H1 (cell line): Measurements from ENCODE around the gene TBCD. TPM values are rescaled to one million over a fixed set of nuclear protein-coding genes. Genes with fewer than 3 reads are reported as not detected.

Experiments used
- CTCF ChIA-PET: fragments of 300-600 bp; sonication (Branson Sonifier 250); formaldehyde crosslinking; loops from one replicate; lab custom pipeline; 2021; ENCODE audit not compliant: partially characterized antibody; lab: Charles Lee
- POLR2A ChIA-PET: fragments of 300-600 bp; sonication (Branson Sonifier 250); formaldehyde crosslinking; loops from one replicate; lab custom pipeline; 2021; ENCODE audit warnings: inconsistent platforms; ENCODE audit not compliant: partially characterized antibody; lab: Charles Lee
- DNase-seq, 2 experiments: peaks; one replicate each; pipeline versions ENCODE4 v3.0.0 to v3.0.0-alpha.2; 2010 to 2022; ENCODE audit warnings: low spot score in 2 of 2, low read depth in 1 of 2, mixed read lengths in 1 of 2
- FAIRE-seq: peaks from 2 replicates; lab custom pipeline; 2011; peaks lifted over from hg19 to GRCh38; lab: Jason Lieb, UNC
- H2AFZ ChIP-seq: 2 replicates; pipeline ENCODE4 v1.8.1; 2012; ENCODE audit warnings: low read length, inconsistent platforms
- H2AK5ac ChIP-seq: 2 replicates; pipeline ENCODE4 v1.6.1; 2013; ENCODE audit warnings: low read depth, low read length
- H2BK120ac ChIP-seq: replicated peaks from 2 replicates; pipeline ENCODE3; 2013; ENCODE audit warnings: low read depth, low read length, inconsistent platforms
- H2BK12ac ChIP-seq: 2 replicates; pipeline ENCODE4 v1.6.1; 2013; ENCODE audit warnings: low read depth, low read length
- H2BK15ac ChIP-seq: 2 replicates; pipeline ENCODE4 v1.6.1; 2013; ENCODE audit warnings: low read length
- H2BK20ac ChIP-seq: 2 replicates; pipeline ENCODE4 v1.6.1; 2013; ENCODE audit warnings: low read length
- H2BK5ac ChIP-seq: 2 replicates; pipeline ENCODE4 v1.6.1; 2013; ENCODE audit warnings: low read depth, low read length
- H3K14ac ChIP-seq: 2 replicates; pipeline ENCODE4 v1.6.1; 2013; ENCODE audit warnings: inconsistent platforms; ENCODE audit not compliant: insufficient read length
- H3K18ac ChIP-seq: 2 replicates; pipeline ENCODE4 v1.6.1; 2013; ENCODE audit warnings: low read length; ENCODE audit errors: extremely low read depth
- H3K23ac ChIP-seq: 2 replicates; pipeline ENCODE4 v1.6.1; 2013; ENCODE audit warnings: inconsistent platforms; ENCODE audit not compliant: insufficient read length
- H3K23me2 ChIP-seq: 2 replicates; pipeline ENCODE4 v1.6.1; 2013; ENCODE audit warnings: low read depth, low read length
- H3K27ac ChIP-seq: 2 replicates; pipeline ENCODE4 v1.6.1; 2011; ENCODE audit warnings: low read depth, low read length, inconsistent platforms
- H3K27me3 ChIP-seq, 4 experiments: replicated peaks in 1 of 4; 1 replicate in 1 of 4; 2 replicates in 3 of 4; pipeline versions ENCODE4 v1.6.1 to v1.8.1; 2011 to 2013; ENCODE audit warnings: low read length in 3 of 4, mild to moderate bottlenecking in 3 of 4, inconsistent platforms in 2 of 4, mixed read lengths in 2 of 4, moderate library complexity in 1 of 4; ENCODE audit not compliant: control insufficient read depth in 3 of 4, insufficient read depth in 3 of 4; ENCODE audit errors: extremely low read depth in 1 of 4
- H3K36me3 ChIP-seq, 4 experiments: 2 replicates each; pipeline versions ENCODE4 v1.6.1 to v1.8.1; 2011 to 2013; ENCODE audit warnings: mild to moderate bottlenecking in 4 of 4, low read length in 3 of 4, moderate library complexity in 2 of 4, control low read depth in 1 of 4, inconsistent platforms in 1 of 4; ENCODE audit not compliant: insufficient read depth in 4 of 4, control insufficient read depth in 2 of 4
- H3K4ac ChIP-seq: replicated peaks from 2 replicates; pipeline ENCODE3; 2013; ENCODE audit warnings: low read length, low read depth, mixed read lengths, inconsistent platforms; ENCODE audit not compliant: insufficient read length
- H3K4me1 ChIP-seq, 4 experiments: replicated peaks in 1 of 4; 1 replicate in 1 of 4; 2 replicates in 3 of 4; pipeline versions ENCODE4 v1.6.1 to v1.8.1; 2011 to 2013; ENCODE audit warnings: low read length in 3 of 4, inconsistent platforms in 2 of 4, mixed read lengths in 1 of 4; ENCODE audit not compliant: insufficient read depth in 4 of 4, control insufficient read depth in 3 of 4
- H3K4me2 ChIP-seq, 2 experiments: 2 replicates each; pipeline versions ENCODE4 v1.6.1 to v1.8.1; 2011 to 2013; ENCODE audit warnings: low read depth in 2 of 2, low read length in 2 of 2, control low read depth in 1 of 2, inconsistent platforms in 1 of 2, mild to moderate bottlenecking in 1 of 2; ENCODE audit not compliant: insufficient read depth in 1 of 2
- H3K4me3 ChIP-seq, 4 experiments: fragments of 200-600, 300-600 bp in 1 of 4; sonication (generic), shearing (Covaris generic), sonication (Bioruptor Twin) in 1 of 4; 2 replicates each; pipeline versions ENCODE4 v1.5.1 to v1.8.1; 2011 to 2016; ENCODE audit warnings: low read length in 4 of 4, low read depth in 3 of 4, control low read depth in 2 of 4, inconsistent platforms in 2 of 4, mild to moderate bottlenecking in 2 of 4, mixed read lengths in 1 of 4, moderate library complexity in 1 of 4; ENCODE audit not compliant: insufficient read depth in 2 of 4; ENCODE audit errors: extremely low read depth in 1 of 4
- H3K56ac ChIP-seq: replicated peaks from 2 replicates; pipeline ENCODE3; 2013; ENCODE audit warnings: low read depth, mild to moderate bottlenecking, mixed read lengths, low read length, inconsistent platforms; ENCODE audit not compliant: insufficient read length
- H3K79me1 ChIP-seq: 2 replicates; pipeline ENCODE4 v1.6.1; 2013; ENCODE audit warnings: low read depth, low read length, control low read depth
- H3K79me2 ChIP-seq, 2 experiments: 2 replicates each; pipeline versions ENCODE4 v1.6.1 to v1.8.1; 2012 to 2013; ENCODE audit warnings: low read length in 2 of 2, mild to moderate bottlenecking in 2 of 2, inconsistent platforms in 1 of 2; ENCODE audit not compliant: insufficient read depth in 2 of 2, control insufficient read depth in 1 of 2
- H3K9ac ChIP-seq, 4 experiments: replicated peaks in 1 of 4; 1 replicate in 1 of 4; 2 replicates in 3 of 4; pipeline versions ENCODE4 v1.6.1 to v1.8.1; 2011 to 2013; ENCODE audit warnings: low read depth in 3 of 4, low read length in 3 of 4, control low read depth in 2 of 4, mild to moderate bottlenecking in 2 of 4, moderate library complexity in 2 of 4, inconsistent platforms in 1 of 4; ENCODE audit errors: extremely low read depth in 1 of 4
- H3K9me3 ChIP-seq, 2 experiments: 2 replicates each; pipeline versions ENCODE4 v1.6.1 to v1.8.1; 2012 to 2013; ENCODE audit warnings: mild to moderate bottlenecking in 2 of 2, moderate library complexity in 2 of 2, control low read depth in 1 of 2, inconsistent platforms in 1 of 2, low read depth in 1 of 2, low read length in 1 of 2, mixed read lengths in 1 of 2; ENCODE audit not compliant: insufficient read depth in 2 of 2
- H4K20me1 ChIP-seq, 2 experiments: replicated peaks in 1 of 2; 2 replicates each; pipeline versions ENCODE3 to v1.8.1; 2011 to 2013; ENCODE audit warnings: inconsistent platforms in 2 of 2, low read length in 2 of 2, mild to moderate bottlenecking in 1 of 2; ENCODE audit not compliant: insufficient read depth in 2 of 2, control insufficient read depth in 1 of 2
- H4K5ac ChIP-seq: 2 replicates; pipeline ENCODE4 v1.6.1; 2013; ENCODE audit warnings: low read length, low read depth, mixed read lengths, inconsistent platforms; ENCODE audit not compliant: insufficient read length
- H4K8ac ChIP-seq: 2 replicates; pipeline ENCODE4 v1.8.0; 2013; ENCODE audit warnings: mild to moderate bottlenecking, moderate library complexity, low read length, inconsistent platforms; ENCODE audit not compliant: insufficient read depth; ENCODE audit errors: extremely low read depth
- H4K91ac ChIP-seq: replicated peaks from 2 replicates; pipeline ENCODE3; 2013; ENCODE audit warnings: low read length, mixed read lengths, inconsistent platforms; ENCODE audit not compliant: insufficient read length
- ATF3 ChIP-seq: IDR thresholded peaks from 2 replicates; pipeline ENCODE4 v1.6.1; 2011; ENCODE audit warnings: low read depth, mild to moderate bottlenecking, low read length; ENCODE audit not compliant: insufficient read depth
- BACH1 ChIP-seq: IDR thresholded peaks from 2 replicates; pipeline ENCODE4 v1.6.1; 2012; ENCODE audit warnings: low read length, improper control_type of control experiment
- BRCA1 ChIP-seq: IDR thresholded peaks from 2 replicates; pipeline ENCODE4 v1.6.1; 2012; ENCODE audit warnings: low read depth, low read length, improper control_type of control experiment
- CHD1 ChIP-seq: IDR thresholded peaks from 2 replicates; pipeline ENCODE4 v1.6.1; 2012; ENCODE audit warnings: low read depth, low read length, improper control_type of control experiment
- EP300 ChIP-seq, 2 experiments: IDR thresholded peaks; 1 replicate in 1 of 2; 2 replicates in 1 of 2; pipeline ENCODE4 v1.6.1; 2011 to 2012; ENCODE audit warnings: low read depth in 2 of 2, low read length in 2 of 2, mild to moderate bottlenecking in 2 of 2, borderline replicate concordance in 1 of 2, inconsistent platforms in 1 of 2, moderate library complexity in 1 of 2
- JUN ChIP-seq: IDR thresholded peaks from 2 replicates; pipeline ENCODE4 v1.6.1; 2011; ENCODE audit warnings: low read depth, mild to moderate bottlenecking, improper control_type of control experiment, low read length
- MAX ChIP-seq: IDR thresholded peaks from 2 replicates; pipeline ENCODE4 v1.6.1; 2012; ENCODE audit warnings: inconsistent platforms
- POU5F1 ChIP-seq: IDR thresholded peaks from 2 replicates; pipeline ENCODE4 v1.6.1; 2011; ENCODE audit warnings: low read depth, mild to moderate bottlenecking, low read length, moderate library complexity
- SIX5 ChIP-seq: IDR thresholded peaks from 2 replicates; pipeline ENCODE4 v1.6.1; 2011; ENCODE audit warnings: mild to moderate bottlenecking, low read depth, low read length
- SP1 ChIP-seq: IDR thresholded peaks from 2 replicates; pipeline ENCODE4 v1.6.1; 2011; ENCODE audit warnings: low read depth, low read length
- SP2 ChIP-seq: IDR thresholded peaks from 2 replicates; pipeline ENCODE4 v1.6.1; 2012; ENCODE audit warnings: mild to moderate bottlenecking, low read length, inconsistent platforms
- SP4 ChIP-seq: IDR thresholded peaks from 2 replicates; pipeline ENCODE4 v1.6.1; 2012; ENCODE audit warnings: low read length, inconsistent platforms
- SRF ChIP-seq: IDR thresholded peaks from 2 replicates; pipeline ENCODE4 v1.6.1; 2011; ENCODE audit warnings: mild to moderate bottlenecking, low read depth, low read length, moderate library complexity
- YY1 ChIP-seq: IDR thresholded peaks from 2 replicates; pipeline ENCODE4 v1.6.1; 2011; ENCODE audit warnings: low read depth, mild to moderate bottlenecking, low read length
- WGBS, 2 experiments: shearing (Covaris generic) in 1 of 2; methylation state at CpG; one replicate each; pipeline versions ENCODE4 v1.1.6 to v1.1.7; 2013 to 2015; ENCODE audit warnings: low lambda C conversion rate in 2 of 2, mixed read lengths in 2 of 2, inconsistent platforms in 1 of 2, low coverage in 1 of 2, missing lambda C conversion rate in 1 of 2; ENCODE audit not compliant: insufficient replicate concordance in 2 of 2, insufficient coverage in 1 of 2, insufficient read length in 1 of 2; ENCODE audit errors: extremely low coverage in 1 of 2, missing lambda C conversion rate in 1 of 2; 5-methylcytosine and 5-hydroxymethylcytosine counted together
- polyA plus RNA-seq, 7 experiments: library from polyadenylated mRNA; depleted of rRNA in 3 of 7; stranded (reverse) in 5 of 7; unstranded in 2 of 7; fragments of >200 nt in 5 of 7; fragments of 200-250 nt in 2 of 7; gene quantifications; 1 replicate in 5 of 7; 2 replicates in 1 of 7; 4 replicates in 1 of 7; pipeline versions ENCODE4 v1.2.1 to v1.2.3, GENCODE V29; 2011 to 2013; ENCODE audit warnings: missing spikeins in 2 of 7, mixed read lengths in 2 of 7
- total RNA-seq: library from RNA; stranded (reverse); fragmentation: NEBNext Ultra II Directional; extraction: Animal tissue kit (Norgen Biotek cat#: 25700); gene quantifications from 2 replicates; pipeline ENCODE4 v1.2.1, GENCODE V29; 2021

Gene TBCD
- total and polyA plus RNA-seq, 2 of the 8 experiments (the other 6 are each of a cell fraction or from before 2014, with no cell fraction given), result 118 to 162 TPM

GRCh38 chr17:82841921-82842596 lies 90.2 kb downstream of the TBCD start:
- H3K18ac ChIP-seq, result no peak overlapping the region
- H3K4me2 ChIP-seq, result no peak overlapping the region
- no peaks in the 10 kb centered on the region for H3K9me3 ChIP-seq
- peaks cover 0 to 2% of the 10 kb centered on the region in 2 experiments for H4K20me1 ChIP-seq
- peaks cover 4 to 14% (median 7%) of the 10 kb centered on the region in 4 experiments; a peak in 5 of 7 replicates for H3K4me1 ChIP-seq
- POLR2A ChIA-PET, result no interaction called here
- no peak overlapping the region for H3K9ac ChIP-seq
- no peak for DNase-seq
- no peak overlapping the region for H3K23ac ChIP-seq
- FAIRE-seq, result no peak
- H4K5ac ChIP-seq, result no peak overlapping the region
- H3K4ac ChIP-seq, result no peak overlapping the region
- no peaks in the 10 kb centered on the region for H3K23me2 ChIP-seq
- H2AFZ ChIP-seq, result no peak overlapping the region
- CTCF ChIA-PET, result interaction anchor here (0.7 to 2.4 kb wide), 8 partner anchors 9 to 122 kb away, joined by 3 to 10 read pairs (median 4); no protein-coding TSS in a partner anchor
- no peak overlapping the region for H3K4me3 ChIP-seq
- no peak overlapping the region; the same call in 1 of the 2 replicates for H4K8ac ChIP-seq
- no peak overlapping the region for H2AK5ac ChIP-seq
- H3K14ac ChIP-seq, result no peak overlapping the region
- no peak overlapping the region for H2BK120ac ChIP-seq
- 97% methylated on average over 15 of the region's 16 CpGs; no CpG with 5 or more reads in 1 of the 2 experiments for WGBS, 2 experiments
- no peaks in the 10 kb centered on the region for H3K27me3 ChIP-seq
- H2BK15ac ChIP-seq, result no peak overlapping the region
- no peak overlapping the region for H2BK5ac ChIP-seq
- no peak overlapping the region for H4K91ac ChIP-seq
- no peak overlapping the region for H3K27ac ChIP-seq
- no peak overlapping the region for H3K56ac ChIP-seq
- H3K36me3 ChIP-seq, result no peaks in the 10 kb centered on the region; a peak in 1 of 8 replicates
- peaks cover 8% of the 10 kb centered on the region; the same call in 1 of the 2 replicates for H3K79me1 ChIP-seq
- no peak overlapping the region for H2BK20ac ChIP-seq
- no peaks in the 10 kb centered on the region for H3K79me2 ChIP-seq
- no peak overlapping the region for H2BK12ac ChIP-seq
- TF ChIP-seq SRF (no peak), YY1 (no peak), MAX (no peak), ATF3 (no peak), CHD1 (no peak), SP2 (no peak), SIX5 (no peak), EP300 (IDR thresholded peaks at IDR 0.05; ENCODE audit: borderline replicate concordance in 1 of 2, low read depth in 2 of 2, low read length in 2 of 2) (no peak), SP4 (no peak), BRCA1 (no peak), SP1 (no peak), JUN (no peak), POU5F1 (no peak), BACH1 (no peak)
